ENCODE results near the gene ARHGEF2. TPM values are rescaled to one million over a fixed set of nuclear protein-coding genes. Genes with fewer than 3 reads are reported as not detected.

ARHGEF2 gene
- total and polyA plus RNA-seq, 2 donors (not counting 1 experiment from before 2014, with no cell fraction given) = 103 to 276 TPM

GRCh38 chr1:156024801-156025200 lies 46.5 kb upstream of the ARHGEF2 start:
- Histone ChIP-seq H3K27ac (ENCODE audit: insufficient read depth, low read length) (no peak overlapping the region), H3K4me1 (ENCODE audit: control insufficient read depth, extremely low read depth, insufficient read depth, low read length) (no peaks in the 10 kb centered on the region), H3K36me3 (ENCODE audit: control insufficient read depth, insufficient read depth, low read length) (no peaks in the 10 kb centered on the region), H4K20me1 (ENCODE audit: control insufficient read depth, extremely low read depth, insufficient read depth, low read length) (no peaks in the 10 kb centered on the region), H3K9ac (ENCODE audit: insufficient read depth, low read length) (no peak overlapping the region), H3K27me3 (ENCODE audit: control insufficient read depth, insufficient read depth, low read length) (no peaks in the 10 kb centered on the region), H3K79me2 (ENCODE audit: control insufficient read depth, insufficient read depth, low read length) (peaks cover 9% of the 10 kb centered on the region), H3K4me3 (replicated peaks in 1 of 4; ENCODE audit: control extremely low read depth in 1 of 4, insufficient read depth in 1 of 4, low read depth in 3 of 4, low read length in 4 of 4) (no peak overlapping the region), H2AFZ (ENCODE audit: low read length) (no peak overlapping the region), H3K4me2 (ENCODE audit: extremely low read depth, insufficient read depth, low read length) (no peak overlapping the region), H3K9me3 (ENCODE audit: control insufficient read depth, insufficient read depth, low read depth, low read length) (no peaks in the 10 kb centered on the region)
- DNase-seq (ENCODE audit: low read depth in 2 of 2) = no peak
- TF ChIP-seq EZH2 (IDR thresholded peaks at IDR 0.05; ENCODE audit: low read length, missing control alignments) (no peak), CTCF (conservative IDR thresholded peaks at IDR 0.05 in 1 of 2, IDR thresholded peaks at IDR 0.05 in 1 of 2; ENCODE audit: low read depth in 1 of 2, low read length in 2 of 2) (no peak)

- no peak overlapping the region for H3K27ac ChIP-seq (ENCODE audit: insufficient read depth, low read length)
- H3K4me3 ChIP-seq (replicated peaks in 1 of 4; ENCODE audit: control extremely low read depth in 1 of 4, insufficient read depth in 1 of 4, low read depth in 3 of 4, low read length in 4 of 4) = no peak overlapping the region
- peaks cover 25% of the 10 kb centered on the region for H3K79me2 ChIP-seq (ENCODE audit: control insufficient read depth, insufficient read depth, low read length)
- TF ChIP-seq EZH2 (IDR thresholded peaks at IDR 0.05; ENCODE audit: low read length, missing control alignments) (no peak), CTCF (conservative IDR thresholded peaks at IDR 0.05 in 1 of 2, IDR thresholded peaks at IDR 0.05 in 1 of 2; ENCODE audit: low read depth in 1 of 2, low read length in 2 of 2) (no peak)
- no peak for DNase-seq (ENCODE audit: low read depth in 2 of 2)
- H3K4me2 ChIP-seq (ENCODE audit: extremely low read depth, insufficient read depth, low read length) = no peak overlapping the region
- no peaks in the 10 kb centered on the region for H3K4me1 ChIP-seq (ENCODE audit: control insufficient read depth, extremely low read depth, insufficient read depth, low read length)
- H4K20me1 ChIP-seq (ENCODE audit: control insufficient read depth, extremely low read depth, insufficient read depth, low read length) = no peaks in the 10 kb centered on the region
- peaks cover 3% of the 10 kb centered on the region for H3K36me3 ChIP-seq (ENCODE audit: control insufficient read depth, insufficient read depth, low read length)
- no peak overlapping the region for H2AFZ ChIP-seq (ENCODE audit: low read length)
- no peaks in the 10 kb centered on the region for H3K9me3 ChIP-seq (ENCODE audit: control insufficient read depth, insufficient read depth, low read depth, low read length)
- no peaks in the 10 kb centered on the region for H3K27me3 ChIP-seq (ENCODE audit: control insufficient read depth, insufficient read depth, low read length)
- H3K9ac ChIP-seq (ENCODE audit: insufficient read depth, low read length) = no peak overlapping the region
These were observed 43.6 kb upstream of the ARHGEF2 start for GRCh38 chr1:156021954-156022353.

GRCh38 chr1:156021093-156021428 lies 42.7 kb upstream of the ARHGEF2 start:
- H2AFZ ChIP-seq (ENCODE audit: low read length) = peak overlapping the region; percentile 29
- peak overlapping the region; percentile 69 to 86 (median 84) for H3K4me3 ChIP-seq (replicated peaks in 1 of 4; ENCODE audit: control extremely low read depth in 1 of 4, insufficient read depth in 1 of 4, low read depth in 3 of 4, low read length in 4 of 4)
- DNase-seq (ENCODE audit: low read depth in 2 of 2) = no peak
- H3K9ac ChIP-seq (ENCODE audit: insufficient read depth, low read length) = no peak overlapping the region
- H3K27me3 ChIP-seq (ENCODE audit: control insufficient read depth, insufficient read depth, low read length) = no peaks in the 10 kb centered on the region
- H3K9me3 ChIP-seq (ENCODE audit: control insufficient read depth, insufficient read depth, low read depth, low read length) = no peaks in the 10 kb centered on the region
- H3K4me1 ChIP-seq (ENCODE audit: control insufficient read depth, extremely low read depth, insufficient read depth, low read length) = no peaks in the 10 kb centered on the region
- peaks cover 28% of the 10 kb centered on the region for H3K79me2 ChIP-seq (ENCODE audit: control insufficient read depth, insufficient read depth, low read length)
- peak overlapping the region; percentile 49 for H3K4me2 ChIP-seq (ENCODE audit: extremely low read depth, insufficient read depth, low read length)
- H3K36me3 ChIP-seq (ENCODE audit: control insufficient read depth, insufficient read depth, low read length) = peaks cover 7% of the 10 kb centered on the region
- H3K27ac ChIP-seq (ENCODE audit: insufficient read depth, low read length) = no peak overlapping the region
- TF ChIP-seq EZH2 (IDR thresholded peaks at IDR 0.05; ENCODE audit: low read length, missing control alignments) (no peak), CTCF (conservative IDR thresholded peaks at IDR 0.05 in 1 of 2, IDR thresholded peaks at IDR 0.05 in 1 of 2; ENCODE audit: low read depth in 1 of 2, low read length in 2 of 2) (no peak)
- H4K20me1 ChIP-seq (ENCODE audit: control insufficient read depth, extremely low read depth, insufficient read depth, low read length) = no peaks in the 10 kb centered on the region

Data from fibroblast of lung (primary cell).